GM21737 (cell line): ENCODE data around the gene DRAP1.
"Not testable (repeated sequence)": the region's sequence is repeated elsewhere in the genome, so short reads cannot be mapped to it uniquely, and the experiment has no call there.

Experiments
- ATAC-seq: cut with Tn5 transposase; IDR thresholded peaks from one replicate; pipeline ENCODE4 v1.9.1; 2021; ENCODE audit warnings: mild to moderate bottlenecking, moderate library complexity; ENCODE audit not compliant: unreplicated experiment

Gene DRAP1

DNA sequence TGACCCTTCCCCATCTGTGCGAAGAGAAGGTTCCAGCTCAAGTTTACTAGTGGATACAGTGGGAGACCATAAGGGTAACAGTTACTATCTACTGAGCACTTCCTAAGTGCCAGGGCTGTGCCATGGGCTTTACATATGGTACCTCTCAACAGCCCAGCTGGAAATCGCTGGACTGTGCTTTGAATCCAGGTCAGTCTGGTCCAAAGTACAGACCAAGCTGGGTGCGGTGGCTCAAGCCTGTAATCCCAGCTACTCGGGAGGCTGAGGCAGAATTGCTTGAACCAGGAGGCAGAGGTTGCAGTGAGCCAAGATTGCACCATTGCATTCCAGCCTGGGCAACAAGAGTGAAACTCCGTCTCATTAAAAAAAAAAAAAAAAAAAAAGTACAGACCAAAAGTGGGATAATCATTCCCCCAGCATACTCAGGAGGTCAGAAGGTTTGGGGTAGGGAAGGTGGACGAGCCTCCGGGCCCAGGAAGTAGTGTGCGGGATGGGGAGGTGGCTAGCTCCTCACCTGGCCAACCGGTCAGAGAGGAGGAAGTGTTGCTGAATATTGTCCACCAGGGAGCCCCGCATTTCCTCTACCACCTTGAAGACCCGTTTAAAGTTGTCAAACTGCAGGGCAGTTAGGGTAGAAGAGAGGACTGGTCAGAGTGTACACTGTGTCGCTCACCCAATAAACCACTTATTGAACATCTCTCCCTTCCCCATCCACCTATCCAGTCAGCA is 33.3 kb upstream of the DRAP1 start:
- ATAC-seq: no peak

DNA sequence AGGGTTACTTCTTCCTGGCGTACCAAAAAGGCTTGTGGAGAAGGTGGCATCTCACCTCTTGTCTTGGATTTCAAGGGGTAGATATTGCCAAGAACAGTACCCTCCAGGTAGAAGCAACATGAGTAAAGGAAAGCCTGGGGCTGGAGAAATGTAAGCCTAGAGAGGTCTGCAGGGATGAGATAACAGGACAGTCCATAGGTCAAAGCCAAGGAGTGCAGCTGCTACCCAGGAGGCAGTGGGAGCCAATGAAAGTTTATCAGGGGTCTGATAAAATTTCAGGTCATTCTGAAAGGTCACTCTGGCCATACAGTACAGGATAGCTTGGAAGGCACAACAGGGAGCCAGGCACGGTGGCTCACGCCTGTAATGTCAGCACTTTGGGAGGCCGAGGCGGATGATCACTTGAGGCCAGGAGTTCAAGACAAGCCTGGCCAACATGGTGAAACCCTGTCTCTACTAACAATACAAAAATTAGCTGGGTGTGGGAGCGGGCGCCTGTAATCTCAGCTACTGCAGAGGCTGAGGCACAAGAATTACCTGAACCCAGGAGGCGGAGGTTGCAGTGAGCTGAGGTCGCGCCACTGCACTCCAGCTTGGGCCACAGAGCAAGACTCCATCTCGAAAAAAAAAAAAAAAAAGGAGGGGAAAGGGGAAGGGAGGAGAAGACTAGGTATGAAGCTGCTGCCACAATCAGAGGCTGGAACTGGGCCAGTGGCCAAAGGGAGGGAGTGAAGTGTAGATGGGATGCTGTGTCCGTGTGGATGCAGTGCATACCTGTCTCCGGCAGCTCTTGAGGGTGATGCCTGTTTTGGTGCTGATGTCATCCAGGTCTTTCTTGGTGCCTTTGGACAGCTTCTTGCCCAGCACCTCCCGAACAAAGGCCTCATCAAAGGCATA is 32.2 kb upstream of the DRAP1 start:
- no peak for ATAC-seq

DNA sequence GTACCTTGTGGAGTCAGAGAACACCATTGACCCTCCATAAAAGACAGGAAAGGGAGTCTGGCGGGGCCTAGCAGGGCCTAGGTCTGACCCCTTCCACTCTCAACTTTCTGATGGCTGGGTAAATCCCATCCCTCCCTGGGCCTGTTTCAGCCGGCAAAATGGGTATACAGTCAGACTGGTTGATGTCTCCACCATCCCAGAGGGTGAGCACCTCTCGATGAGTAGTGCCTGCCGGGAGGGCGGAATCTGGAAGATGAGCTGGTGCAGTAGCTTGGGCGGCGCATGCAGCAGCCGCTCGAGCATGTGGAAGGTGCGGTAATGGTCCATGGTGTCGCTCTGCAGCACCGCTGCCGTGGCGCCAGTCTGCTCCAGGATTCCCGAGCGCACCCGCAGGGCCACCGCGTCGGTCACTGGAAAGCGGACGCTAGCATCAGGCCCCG is 31.5 kb upstream of the DRAP1 start:
- ATAC-seq: no peak

DNA sequence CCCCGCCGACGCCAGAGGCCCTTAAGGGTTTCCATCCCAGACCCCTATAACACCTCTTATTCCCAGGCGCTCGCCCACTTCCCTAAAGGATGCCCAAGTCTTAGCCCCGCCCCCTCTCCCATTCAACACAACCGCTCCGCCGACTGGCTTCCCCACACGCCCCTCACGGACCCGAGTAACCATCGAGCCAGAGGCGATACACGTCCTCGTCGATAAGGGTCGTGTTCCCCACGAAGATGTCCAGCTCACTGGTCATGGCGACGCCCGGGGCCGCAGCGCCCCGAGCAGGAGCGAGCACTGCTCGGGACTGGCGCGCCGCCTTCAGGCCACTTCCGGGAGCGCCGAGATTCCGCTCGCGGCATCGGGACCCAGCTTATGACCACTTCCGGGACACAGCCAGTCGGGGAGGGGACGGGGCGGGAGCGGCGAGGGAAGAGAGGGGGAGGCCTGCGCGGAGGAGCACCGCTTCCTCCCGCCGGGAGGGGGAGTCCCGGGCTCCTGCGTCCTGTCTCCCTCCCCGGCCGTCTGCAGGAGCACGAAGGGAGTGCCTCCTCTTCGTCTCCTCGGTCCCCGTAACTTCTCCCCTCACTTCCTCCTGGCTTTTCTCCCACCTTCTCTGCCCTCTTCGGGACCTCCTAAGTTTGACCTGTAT is 30.9 kb upstream of the DRAP1 start, which contains the start of gene FIBP:
TSS of gene FIBP (minus strand) at position 309 of the 652 bp plus-strand sequence. CDS start at position 256, 53 bp downstream.
- ATAC-seq: peak; percentile 42

DNA sequence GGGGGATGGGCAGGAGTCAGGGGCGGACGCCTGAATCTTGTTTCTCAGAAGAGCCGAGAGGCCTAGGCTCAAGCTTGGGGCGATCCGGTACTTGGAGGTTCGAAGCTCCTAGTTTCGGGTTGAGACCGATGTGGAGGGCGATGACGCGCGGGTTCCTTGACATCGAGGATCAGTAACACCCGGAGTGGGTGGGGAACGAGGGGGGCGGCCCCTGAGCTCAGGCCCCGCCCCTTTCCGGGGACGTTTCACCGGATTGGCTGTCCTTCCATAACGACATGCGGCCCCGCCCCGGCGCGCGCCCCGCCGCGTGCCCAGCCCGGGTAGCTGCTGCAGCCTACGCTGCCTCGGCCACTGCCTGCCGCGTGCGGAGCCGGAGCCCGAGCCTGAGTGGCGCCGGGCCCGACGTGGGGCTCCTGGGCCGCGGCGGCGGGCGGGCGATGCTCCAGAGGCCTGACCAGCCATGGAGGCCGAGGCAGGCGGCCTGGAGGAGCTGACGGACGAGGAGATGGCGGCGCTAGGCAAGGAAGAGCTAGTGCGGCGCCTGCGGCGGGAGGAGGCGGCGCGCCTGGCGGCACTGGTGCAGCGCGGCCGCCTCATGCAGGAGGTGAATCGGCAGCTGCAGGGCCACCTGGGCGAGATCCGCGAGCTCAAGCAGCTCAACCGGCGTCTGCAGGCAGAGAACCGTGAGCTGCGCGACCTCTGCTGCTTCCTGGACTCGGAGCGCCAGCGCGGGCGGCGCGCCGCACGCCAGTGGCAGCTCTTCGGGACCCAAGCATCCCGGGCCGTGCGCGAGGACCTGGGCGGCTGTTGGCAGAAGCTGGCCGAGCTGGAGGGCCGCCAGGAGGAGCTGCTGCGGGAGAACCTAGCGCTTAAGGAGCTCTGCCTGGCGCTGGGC is 28.7 kb upstream of the DRAP1 start, which contains the start of gene CCDC85B:
TSS of gene CCDC85B (plus strand) at position 350 of the 895 bp plus-strand sequence. CDS start at position 461, 111 bp downstream.
- ATAC-seq: peak; percentile 56

DNA sequence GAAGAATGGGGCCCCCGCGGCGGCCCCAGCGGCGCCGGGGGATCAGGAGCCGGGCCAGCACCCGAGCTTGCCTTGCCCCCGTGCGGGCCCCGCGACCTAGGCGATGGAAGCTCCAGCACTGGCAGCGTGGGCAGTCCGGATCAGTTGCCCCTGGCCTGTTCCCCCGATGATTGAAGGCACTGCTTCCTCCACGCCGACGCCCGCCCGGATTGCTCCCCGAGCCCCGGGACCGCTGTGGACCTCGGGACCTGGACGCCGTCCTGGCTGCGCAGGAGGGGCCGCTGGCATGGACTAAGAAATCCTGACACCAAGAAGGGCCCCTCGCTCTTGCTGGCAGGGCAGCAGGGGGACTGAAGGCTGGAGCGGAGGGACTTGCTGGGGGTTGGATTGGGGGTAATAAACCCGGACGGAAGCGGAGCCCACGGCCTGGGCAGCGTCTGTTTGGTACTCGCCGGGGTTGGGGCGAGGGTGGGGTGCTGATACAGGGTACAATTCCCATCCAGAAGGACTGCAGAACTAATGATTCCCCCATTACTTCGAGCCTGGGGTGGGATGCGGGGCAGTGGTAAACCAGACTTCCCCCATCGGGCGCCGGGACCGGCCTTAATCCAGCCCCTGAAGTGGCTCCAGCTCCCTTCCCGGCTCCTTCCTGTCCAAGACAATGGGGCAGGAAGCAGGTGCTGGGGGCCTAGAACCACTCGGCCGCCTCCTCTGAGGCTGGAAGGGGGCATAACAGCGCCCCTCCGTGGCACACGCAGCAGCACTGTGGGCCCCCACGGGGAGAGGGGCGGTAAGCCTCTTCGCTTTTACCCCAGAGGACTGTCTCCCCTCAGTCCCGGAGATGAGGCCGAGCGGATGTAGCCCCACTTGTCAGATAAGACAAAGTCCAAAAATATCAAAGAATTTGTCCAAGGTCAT is 27.7 kb upstream of the DRAP1 start:
- ATAC-seq: no peak

DNA sequence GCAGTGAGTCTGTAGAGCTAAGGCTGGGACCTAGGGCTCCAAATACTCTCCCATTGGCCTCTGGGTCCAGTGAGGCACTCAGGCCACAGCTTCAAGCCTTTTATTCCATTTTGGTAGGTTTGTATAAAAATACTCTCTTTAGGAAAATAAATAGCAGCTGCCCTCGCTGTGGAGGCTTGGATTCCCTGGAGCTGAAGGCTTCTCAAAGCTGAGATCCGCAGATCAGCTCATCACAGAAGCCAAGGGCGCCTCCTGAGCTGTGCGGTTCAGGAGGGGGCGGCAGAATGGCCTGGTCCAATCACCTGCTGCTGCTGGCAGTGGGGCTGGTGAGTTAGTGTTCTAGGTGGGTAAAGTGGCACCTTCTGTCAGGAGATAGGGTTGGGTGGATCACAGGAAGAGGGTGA is 27.1 kb upstream of the DRAP1 start:
- not testable (repeated sequence) for ATAC-seq

DNA sequence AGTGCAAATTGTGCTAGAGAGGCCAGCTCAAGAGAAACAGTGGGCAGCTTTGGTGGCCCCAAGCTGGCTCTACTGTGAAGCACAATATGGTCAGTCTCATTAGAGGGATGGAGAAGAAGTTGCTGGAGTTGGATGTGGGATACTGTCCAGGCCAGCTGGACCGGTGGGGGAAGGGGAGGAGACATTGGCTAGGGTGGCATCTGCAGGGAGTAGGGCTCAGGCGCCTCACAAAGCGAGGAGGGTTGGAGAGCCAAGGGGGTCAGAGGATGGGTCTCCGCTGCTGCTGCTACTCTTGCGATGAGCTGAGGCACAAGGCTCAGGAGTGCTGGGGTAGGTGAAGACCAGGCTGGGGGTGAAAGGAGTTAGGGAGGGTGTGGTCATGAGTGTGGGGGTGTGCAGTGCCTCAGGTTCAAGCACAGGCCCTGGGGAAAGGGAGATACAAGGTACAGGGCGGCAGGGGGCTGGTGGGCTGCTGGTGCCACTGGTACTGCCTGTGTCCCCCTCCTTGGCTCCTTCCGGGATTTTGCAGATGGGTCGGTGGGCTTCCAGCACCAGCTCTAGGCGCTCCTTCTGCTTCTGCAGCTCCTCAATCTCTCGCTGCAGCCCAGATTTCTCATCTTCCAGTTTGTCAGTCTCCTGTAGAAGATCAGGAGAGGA is 26.4 kb upstream of the DRAP1 start:
- ATAC-seq: no peak

DNA sequence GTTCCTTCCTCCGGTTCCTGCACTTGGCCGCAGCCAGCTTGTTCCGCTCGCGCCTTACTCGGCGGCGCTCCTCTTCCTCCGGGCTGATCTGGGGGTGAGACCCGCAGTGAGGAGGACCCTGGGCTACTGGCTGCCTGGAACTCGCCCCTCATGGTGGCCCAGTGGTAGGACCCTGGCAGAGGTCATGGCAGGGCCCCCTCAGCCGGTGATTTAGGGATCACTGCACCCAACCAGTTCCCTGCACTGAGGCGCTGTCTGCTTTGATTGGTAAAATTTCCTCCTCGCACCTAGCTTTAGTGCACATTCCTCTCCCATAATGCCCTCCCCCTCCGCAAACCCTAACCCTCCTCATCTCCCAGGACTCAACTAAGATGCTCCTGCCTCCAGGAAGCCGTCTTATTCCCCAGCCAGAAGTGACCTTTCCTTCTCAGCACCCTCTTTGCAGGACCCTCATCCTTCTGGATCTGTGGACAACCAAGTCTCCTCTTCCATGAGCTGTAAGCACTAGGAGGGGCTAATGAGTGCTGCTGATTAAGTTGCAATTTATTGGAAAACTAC is 25.1 kb upstream of the DRAP1 start:
- ATAC-seq: no peak

DNA sequence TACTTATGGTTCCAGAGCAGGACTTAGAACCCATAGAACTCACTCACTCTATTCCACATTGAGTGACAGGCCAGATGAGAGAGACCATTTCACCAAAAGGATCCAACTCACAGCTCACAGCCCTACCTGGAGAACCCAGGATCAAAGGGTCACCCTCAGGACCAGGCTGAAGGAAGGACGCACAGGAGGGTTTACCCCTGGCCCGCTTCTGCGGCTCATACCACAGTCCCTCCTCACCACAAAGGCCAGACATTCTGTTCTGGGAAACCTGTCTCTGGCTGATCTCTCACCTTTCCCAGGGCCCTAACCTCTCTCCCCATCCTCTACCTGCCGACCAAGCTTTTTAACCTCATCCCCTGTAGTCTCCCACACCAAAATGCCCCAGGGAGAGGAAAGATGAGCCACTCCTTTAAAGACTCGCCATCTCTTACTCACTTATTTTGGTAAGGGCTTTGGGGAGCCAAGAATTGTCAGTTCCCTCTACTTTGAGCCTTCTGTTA is 23.7 kb upstream of the DRAP1 start:
- ATAC-seq: no peak

DNA sequence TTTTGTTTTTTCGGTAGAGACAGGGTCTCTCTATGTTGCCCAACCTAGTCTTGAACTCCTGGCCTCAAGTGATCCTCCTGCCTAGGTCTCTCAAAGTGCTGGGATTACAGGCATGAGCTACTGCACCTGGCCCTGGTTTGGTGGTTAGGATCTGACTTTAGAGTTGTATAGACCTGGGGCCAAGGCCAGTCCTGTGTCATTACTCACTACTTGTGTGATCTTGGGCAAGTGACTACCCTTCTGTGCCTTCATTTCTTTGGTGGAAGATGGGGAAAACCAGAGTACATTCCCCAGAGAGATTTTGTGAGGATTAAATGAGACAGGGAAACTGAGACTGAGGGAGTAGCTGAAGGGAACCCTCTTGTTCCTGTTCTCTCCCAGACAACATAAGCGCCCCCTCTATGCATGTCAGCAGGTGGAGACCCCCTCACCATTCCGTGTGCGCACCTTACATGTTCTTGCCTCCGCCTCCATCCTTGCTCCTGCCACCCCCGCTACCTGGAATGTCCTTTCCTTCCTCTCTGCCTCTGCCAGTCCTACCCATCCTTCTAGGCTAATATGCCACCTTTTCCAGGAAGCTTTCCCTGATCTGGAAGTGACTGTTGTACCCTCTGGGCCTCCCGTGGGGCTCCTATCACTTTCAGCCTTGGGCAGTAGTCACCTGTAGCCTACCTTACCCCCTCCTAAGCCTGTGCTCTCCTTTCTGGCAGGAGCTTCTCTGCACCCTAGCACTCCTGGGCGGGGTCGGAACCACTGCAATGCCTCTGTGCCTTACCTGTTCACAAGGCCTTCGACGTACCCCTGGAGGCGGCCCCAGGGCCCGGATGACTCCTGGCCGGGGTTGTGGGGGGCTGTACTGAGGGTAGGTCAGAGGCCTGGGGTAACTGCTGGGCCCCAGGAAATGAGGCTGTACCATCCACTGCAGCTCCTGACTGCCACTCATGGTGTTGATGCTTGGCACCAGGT is 22.9 kb upstream of the DRAP1 start:
- no peak for ATAC-seq

DNA sequence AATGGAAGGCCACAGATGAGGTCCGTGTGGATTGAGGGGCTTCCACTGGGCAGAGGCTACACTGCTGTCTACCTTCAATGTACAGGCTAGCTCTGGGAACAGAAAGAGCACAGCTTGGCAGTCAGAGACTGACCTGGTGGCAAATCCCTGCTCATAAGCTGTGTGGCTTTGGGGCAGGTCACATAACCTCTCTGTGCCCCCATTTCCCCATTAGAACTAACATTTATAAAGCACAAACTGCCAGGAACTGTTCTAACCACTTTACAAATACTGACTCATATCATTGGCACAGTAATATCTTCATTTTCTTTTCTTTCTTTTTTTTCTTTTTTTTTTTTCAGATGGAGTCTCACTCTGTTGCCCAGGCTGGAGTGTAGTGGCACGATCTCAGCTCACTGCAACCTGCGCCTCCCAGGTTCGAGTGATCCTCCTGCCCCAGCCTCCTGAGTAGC is 22.2 kb upstream of the DRAP1 start:
- ATAC-seq: no peak

DNA sequence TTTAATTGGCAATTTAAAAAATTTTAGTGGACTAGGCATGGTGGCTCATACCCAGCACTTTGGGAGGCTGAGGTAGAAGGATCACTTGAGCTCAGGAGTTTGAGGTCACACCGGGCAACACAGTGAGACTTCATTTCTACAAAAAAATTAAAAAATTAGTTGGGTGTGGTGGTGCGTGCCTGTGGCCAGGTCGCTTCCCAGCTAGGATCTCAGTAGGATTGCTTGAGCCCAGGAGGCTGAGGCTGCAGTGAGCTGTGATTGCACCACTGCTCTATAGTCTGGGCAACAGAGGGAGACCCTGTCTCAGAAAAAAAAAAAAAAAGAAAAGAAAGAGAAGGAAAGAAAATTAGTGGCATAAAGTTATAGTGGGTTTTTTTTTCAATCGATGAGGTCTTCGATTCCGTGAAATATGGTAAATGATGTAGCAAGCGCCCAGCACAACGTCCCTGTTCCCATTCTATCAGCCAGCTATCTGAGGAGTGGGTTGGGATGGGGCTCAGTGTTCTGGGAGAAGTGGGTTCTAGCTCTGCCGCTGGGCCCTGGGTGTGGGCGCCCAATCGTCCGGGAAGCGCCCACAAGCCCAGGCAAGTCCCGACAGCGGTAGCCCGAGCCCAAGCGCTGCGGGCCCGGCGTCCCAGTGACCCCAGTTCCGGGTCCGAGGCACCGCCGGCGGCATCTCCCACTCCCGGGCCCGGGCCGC is 20.4 kb upstream of the DRAP1 start:
- ATAC-seq: no peak

DNA sequence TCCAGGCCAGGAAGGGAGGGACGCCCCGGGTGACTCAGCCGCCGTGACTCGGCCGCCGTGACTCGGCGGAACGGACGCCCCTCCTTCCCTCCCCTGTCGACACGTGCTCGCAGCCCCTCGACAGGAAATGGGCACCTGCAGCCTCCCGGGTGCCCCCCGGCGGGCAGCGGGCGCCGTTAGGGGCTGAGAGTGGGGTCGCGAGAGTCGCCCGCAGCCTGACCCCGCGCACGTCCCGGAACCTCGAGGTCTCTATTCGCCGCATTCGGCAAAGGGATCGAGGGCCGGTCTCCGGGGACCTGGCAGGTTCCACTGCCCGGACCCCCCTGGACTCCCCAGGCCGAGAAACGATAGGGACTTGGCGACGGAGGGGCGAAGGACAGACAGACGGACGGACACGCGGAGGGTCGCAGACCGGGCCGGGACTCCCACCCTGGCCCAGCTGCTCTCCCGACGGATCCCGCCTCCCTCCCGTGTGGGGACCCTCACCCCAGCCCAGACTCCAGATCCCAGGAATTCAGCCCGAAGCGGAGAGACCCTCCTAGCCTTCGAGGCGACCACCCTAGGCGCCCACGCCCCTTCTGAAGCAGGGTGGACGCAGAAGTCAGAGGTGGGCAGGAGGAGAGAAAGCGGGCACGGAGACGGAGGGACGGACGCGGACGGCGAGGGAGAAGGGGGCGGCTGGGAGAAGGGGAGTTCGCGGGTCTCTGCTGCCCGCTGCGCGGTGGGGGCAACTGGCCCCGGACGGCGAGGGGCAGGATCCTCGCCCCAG is 19.7 kb upstream of the DRAP1 start:
- no peak for ATAC-seq

DNA sequence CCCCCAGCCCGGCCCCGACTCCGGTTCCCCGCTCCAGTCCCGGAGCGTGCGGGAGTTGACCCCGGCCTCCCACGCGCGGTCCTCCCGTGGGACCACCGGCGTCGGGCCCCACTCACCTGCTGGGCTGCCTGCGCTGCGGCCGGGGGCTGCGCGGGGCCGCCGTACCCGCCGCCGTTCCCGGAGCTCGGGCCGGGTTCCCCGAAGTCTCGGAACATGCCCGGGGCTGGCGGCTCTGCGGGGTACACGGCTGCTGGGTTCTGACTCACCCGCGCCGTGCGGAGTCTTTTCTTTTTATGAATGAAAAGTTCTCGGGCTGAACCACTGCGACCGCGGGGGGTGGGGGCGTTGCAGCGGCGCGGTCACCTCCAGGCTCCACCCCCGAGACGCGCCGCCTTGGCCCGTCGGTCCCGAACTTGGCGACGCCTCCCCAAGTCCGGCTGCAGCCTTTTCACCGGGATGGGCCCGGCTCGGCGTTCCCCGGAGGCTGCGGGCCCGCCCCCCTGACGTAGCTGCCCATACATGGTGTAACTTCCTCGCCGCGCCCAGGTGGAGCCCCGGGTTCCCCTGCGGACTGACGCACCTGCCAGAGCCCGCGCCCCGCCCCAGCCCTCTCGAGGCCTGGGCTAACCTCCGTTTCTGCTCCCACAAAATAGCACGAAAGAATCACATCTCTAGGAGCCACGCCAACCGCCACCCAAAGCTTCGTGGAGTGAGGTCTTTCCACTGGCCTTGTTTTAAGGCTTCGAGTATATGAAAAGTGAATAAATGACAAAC is 18.9 kb upstream of the DRAP1 start, which contains the start of gene FOSL1:
TSS of gene FOSL1 (minus strand) at position 264 of the 774 bp plus-strand sequence. CDS start at position 215, 49 bp downstream.
- peak; percentile 69 for ATAC-seq
